Right renal cortex interstitium (tissue), 3 donors: ENCODE results near the gene MGME1. TPM values are rescaled to one million over a fixed set of nuclear protein-coding genes. Genes with fewer than 3 reads are reported as not detected.

Source experiments
- DNase-seq, 3 donors: peaks; one replicate each; pipeline ENCODE4 v3.0.0-alpha.2; 2013; ENCODE audit warnings: low read depth in 3 of 3, low spot score in 2 of 3
- polyA plus RNA-seq, 3 donors: library from polyadenylated mRNA; unstranded; fragments of 120-200 nt; gene quantifications; one replicate each; pipeline ENCODE4 v1.2.1, GENCODE V29; 2013; ENCODE audit not compliant: insufficient read length in 3 of 3

MGME1 gene
- polyA plus RNA-seq, 3 donors, result 42.1 to 44.0 (median 42.9) TPM

- DNase-seq, result no peak
Measured at GRCh38 chr20:17940224-17940971, 28.4 kb upstream of the MGME1 start.

- no peak for DNase-seq
Measured at GRCh38 chr20:17941087-17941825, 27.6 kb upstream of the MGME1 start.

GRCh38 chr20:17941826-17942196, 27.0 kb upstream of the MGME1 start:
- DNase-seq, result no peak

GRCh38 chr20:17943343-17943742, 25.5 kb upstream of the MGME1 start:
- no peak for DNase-seq

- DNase-seq, result no peak
Measured at GRCh38 chr20:17944854-17945474, 23.9 kb upstream of the MGME1 start.

- no peak for DNase-seq
Measured at GRCh38 chr20:17946040-17946439, 22.8 kb upstream of the MGME1 start.

GRCh38 chr20:17946572-17947473, 22.0 kb upstream of the MGME1 start:
- no peak for DNase-seq

GRCh38 chr20:17947474-17947815, 21.4 kb upstream of the MGME1 start:
- no peak for DNase-seq

- DNase-seq, result no peak
Measured at GRCh38 chr20:17948442-17948841, 20.4 kb upstream of the MGME1 start.

- no peak for DNase-seq
Measured at GRCh38 chr20:17949899-17950298, 18.9 kb upstream of the MGME1 start.

- DNase-seq, result no peak
Measured at GRCh38 chr20:17950670-17951069, 18.1 kb upstream of the MGME1 start.

GRCh38 chr20:17951323-17951722, 17.5 kb upstream of the MGME1 start:
- DNase-seq, result no peak

- no peak for DNase-seq
Measured at GRCh38 chr20:17952692-17953684, 15.8 kb upstream of the MGME1 start.

GRCh38 chr20:17953935-17954334, 14.9 kb upstream of the MGME1 start:
- no peak for DNase-seq

- DNase-seq, result no peak
Measured at GRCh38 chr20:17955302-17955701, 13.5 kb upstream of the MGME1 start.

- DNase-seq, result no peak
Measured at GRCh38 chr20:17956099-17956685, 12.6 kb upstream of the MGME1 start.

- DNase-seq, result no peak
Measured at GRCh38 chr20:17957505-17958363, 11.1 kb upstream of the MGME1 start.
